Stimulated activated CD4-positive, alpha-beta T cell treated with anti-CD3 and anti-CD28 coated beads, Interleukin-4, amount 100 ng/mL, for 48 hours (primary cell): Measurements from ENCODE around the gene TUBB1.

Source experiments
- DNase-seq, 2 donors: peaks; one replicate each; pipeline ENCODE4 v3.0.0-alpha.2; 2020; ENCODE audit warnings: low read depth in 2 of 2

TUBB1 gene

GRCh38 chr20:58989196-58989595, 30.0 kb upstream of the TUBB1 start:
- no peak for DNase-seq

GRCh38 chr20:58990651-58991445, 28.4 kb upstream of the TUBB1 start:
- no peak for DNase-seq

GRCh38 chr20:58991715-58992114, 27.5 kb upstream of the TUBB1 start:
- DNase-seq, result no peak

- DNase-seq, result no peak
Measured at GRCh38 chr20:58992911-58993310, 26.3 kb upstream of the TUBB1 start.

GRCh38 chr20:58993332-58994248, 25.6 kb upstream of the TUBB1 start:
- DNase-seq, result no peak

GRCh38 chr20:58994390-58995159, 24.7 kb upstream of the TUBB1 start:
- DNase-seq, result no peak

GRCh38 chr20:58995461-58996225, 23.6 kb upstream of the TUBB1 start:
- no peak for DNase-seq

GRCh38 chr20:58996226-58996611, 23.0 kb upstream of the TUBB1 start:
- no peak for DNase-seq

GRCh38 chr20:58997141-58997770, 22.0 kb upstream of the TUBB1 start:
- DNase-seq, result no peak

GRCh38 chr20:58998656-58999055, 20.6 kb upstream of the TUBB1 start:
- DNase-seq, result no peak

- no peak for DNase-seq
Measured at GRCh38 chr20:59000326-59000725, 18.9 kb upstream of the TUBB1 start.

GRCh38 chr20:59001068-59001448, 18.2 kb upstream of the TUBB1 start:
- DNase-seq, result no peak

- no peak for DNase-seq
Measured at GRCh38 chr20:59001449-59002171, 17.6 kb upstream of the TUBB1 start.

- DNase-seq, result no peak
Measured at GRCh38 chr20:59002388-59002787, 16.8 kb upstream of the TUBB1 start.

- no peak for DNase-seq
Measured at GRCh38 chr20:59002874-59003399, 16.3 kb upstream of the TUBB1 start.

- no peak for DNase-seq
Measured at GRCh38 chr20:59003836-59004492, 15.3 kb upstream of the TUBB1 start.

- DNase-seq, result peak in 1 of 2 donors; percentile 38
Measured at GRCh38 chr20:59004493-59004762, 14.8 kb upstream of the TUBB1 start.

GRCh38 chr20:59004763-59005522, 14.3 kb upstream of the TUBB1 start:
- peak in 1 of 2 donors; percentile 29 for DNase-seq
